CD8-positive, alpha-beta memory T cell (primary cell): ENCODE measurements around the gene CD99L2. TPM values are rescaled to one million over a fixed set of nuclear protein-coding genes. Genes with fewer than 3 reads are reported as not detected.

Experiments used
- CTCF ChIA-PET: fragments of 350-600 bp; sonication (Branson Sonifier 250); formaldehyde crosslinking; loops from one replicate; lab custom pipeline; 2021; ENCODE audit warnings: antibody characterized with exemption; lab: Charles Lee
- POLR2A ChIA-PET: fragments of 350-600 bp; sonication (Branson Sonifier 250); formaldehyde crosslinking; loops from one replicate; lab custom pipeline; 2021; ENCODE audit warnings: antibody characterized with exemption; lab: Charles Lee
- DNase-seq, 5 donors: peaks; one replicate each; pipeline versions ENCODE4 v3.0.0 to v3.0.0-alpha.2; 2020 to 2022; ENCODE audit warnings: mixed read lengths in 1 of 5
- H3K27ac ChIP-seq: one replicate; pipeline ENCODE4 v1.7.0; 2013; ENCODE audit warnings: low read depth, mild to moderate bottlenecking, low read length, moderate library complexity
- H3K27me3 ChIP-seq: 2 replicates; pipeline ENCODE4 v1.7.0; 2013; ENCODE audit warnings: low read length, mild to moderate bottlenecking; ENCODE audit not compliant: insufficient read depth, poor library complexity, severe bottlenecking
- H3K36me3 ChIP-seq: 2 replicates; pipeline ENCODE4 v1.7.0; 2013; ENCODE audit warnings: mild to moderate bottlenecking, low read length, moderate library complexity; ENCODE audit not compliant: insufficient read depth
- H3K4me1 ChIP-seq: 2 replicates; pipeline ENCODE4 v1.7.0; 2013; ENCODE audit warnings: mild to moderate bottlenecking, low read length, moderate library complexity; ENCODE audit not compliant: insufficient read depth
- H3K4me3 ChIP-seq: 2 replicates; pipeline ENCODE4 v1.7.0; 2013; ENCODE audit warnings: mild to moderate bottlenecking, low read length
- H3K9me3 ChIP-seq: 2 replicates; pipeline ENCODE4 v1.7.0; 2013; ENCODE audit warnings: mild to moderate bottlenecking, low read length
- H3K27ac Mint-ChIP-seq, 8 donors: one replicate each; pipeline ENCODE4 v1.8.0; 2020 to 2021; ENCODE audit warnings: mixed read lengths in 8 of 8, mild to moderate bottlenecking in 6 of 8, inconsistent platforms in 3 of 8, moderate library complexity in 3 of 8
- H3K27me3 Mint-ChIP-seq, 2 donors: one replicate each; pipeline ENCODE4 v1.8.0; 2020 to 2021; ENCODE audit warnings: mixed read lengths in 2 of 2, mild to moderate bottlenecking in 1 of 2, moderate library complexity in 1 of 2
- H3K36me3 Mint-ChIP-seq, 3 donors: one replicate each; pipeline ENCODE4 v1.8.0; 2020 to 2021; ENCODE audit warnings: mixed read lengths in 3 of 3, inconsistent platforms in 1 of 3, mild to moderate bottlenecking in 1 of 3
- H3K4me1 Mint-ChIP-seq, 3 donors: one replicate each; pipeline ENCODE4 v1.8.0; 2020 to 2021; ENCODE audit warnings: mixed read lengths in 3 of 3, inconsistent platforms in 1 of 3, mild to moderate bottlenecking in 1 of 3
- H3K4me3 Mint-ChIP-seq, 7 donors: one replicate each; pipeline ENCODE4 v1.8.0; 2020 to 2021; ENCODE audit warnings: mixed read lengths in 7 of 7, mild to moderate bottlenecking in 6 of 7, moderate library complexity in 4 of 7, inconsistent platforms in 2 of 7
- H3K9me3 Mint-ChIP-seq, 5 donors: one replicate each; pipeline ENCODE4 v1.8.0; 2020 to 2022; ENCODE audit warnings: mixed read lengths in 5 of 5, mild to moderate bottlenecking in 3 of 5, moderate library complexity in 2 of 5, inconsistent platforms in 1 of 5
- polyA plus RNA-seq: library from polyadenylated mRNA; unstranded; fragments of 300-500 nt; fragmentation: Illumina TruSeq; gene quantifications from one replicate; pipeline ENCODE4 v1.2.3, GENCODE V29; 2021
- total RNA-seq, 2 experiments: library from RNA; stranded (reverse); gene quantifications; one replicate each; pipeline ENCODE4 v1.2.3, GENCODE V29; 2021

The CD99L2 gene
- total and polyA plus RNA-seq, 3 experiments from 2014 or later: 13.7 to 15.9 (median 14.7) TPM

- peaks cover 8 to 11% of the 10 kb centered on the region in 2 donors for H3K27me3 Mint-ChIP-seq
- CTCF ChIA-PET: no interaction called here
Observed at GRCh38 chrX:150903110-150903508, 4.6 kb upstream of the CD99L2 start.

DNA sequence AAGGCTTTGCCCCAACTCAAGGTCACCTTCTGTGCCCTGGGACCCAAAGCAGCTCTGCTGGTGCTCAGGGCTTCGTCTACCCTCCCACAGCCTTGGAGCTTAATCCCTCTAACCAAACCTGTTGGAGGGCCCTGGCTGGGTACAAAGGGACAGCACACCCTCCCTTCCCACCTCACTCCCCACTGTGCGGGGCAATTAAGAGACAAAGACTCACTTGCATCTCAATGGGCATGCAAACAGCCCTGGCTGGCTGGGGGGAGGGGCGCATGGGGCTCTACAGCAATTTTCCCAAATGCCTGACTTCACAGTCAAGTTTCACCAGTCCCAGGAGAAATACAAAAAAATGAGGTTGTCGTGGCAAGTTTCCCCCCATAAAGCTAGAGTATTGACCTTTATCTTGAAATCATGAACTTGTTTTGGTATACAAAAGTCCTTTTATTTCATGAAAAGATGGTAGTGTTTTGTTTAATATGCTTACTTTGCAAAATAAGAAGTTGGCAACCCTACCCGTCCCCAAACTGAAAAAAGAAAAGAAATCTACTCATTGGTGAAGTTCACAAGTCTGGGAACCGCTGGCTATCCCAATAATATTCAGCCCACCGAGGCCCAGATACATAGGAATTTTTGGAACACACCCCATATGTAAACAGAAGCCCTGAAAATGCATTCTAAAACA lies 4.1 kb upstream of the CD99L2 start:
- Mint-ChIP-seq H3K27me3 (peaks cover 8 to 11% of the 10 kb centered on the region in 2 donors), H3K27ac (no peak overlapping the region), H3K4me1 (peaks cover 2 to 6% (median 2%) of the 10 kb centered on the region in 3 donors), H3K36me3 (peaks cover 0 to 2% (median 0%) of the 10 kb centered on the region in 3 donors), H3K9me3 (no peaks in the 10 kb centered on the region), H3K4me3 (no peak overlapping the region)
- Histone ChIP-seq H3K4me1 (peaks cover 2% of the 10 kb centered on the region), H3K36me3 (no peaks in the 10 kb centered on the region), H3K27ac (no peak overlapping the region), H3K4me3 (no peak overlapping the region), H3K27me3 (no peaks in the 10 kb centered on the region), H3K9me3 (no peaks in the 10 kb centered on the region)
- no peak for DNase-seq
- CTCF ChIA-PET: no interaction called here
- POLR2A ChIA-PET: no interaction called here

More at GRCh38 chrX:150903110-150903508, 4.6 kb upstream of the CD99L2 start:
- no peaks in the 10 kb centered on the region for H3K9me3 ChIP-seq
- no peaks in the 10 kb centered on the region for H3K36me3 ChIP-seq
- no peaks in the 10 kb centered on the region for H3K27me3 ChIP-seq
- H3K4me1 Mint-ChIP-seq: peaks cover 0 to 5% (median 2%) of the 10 kb centered on the region in 3 donors
- peak overlapping the region in 1 of 8 donors; percentile 80 for H3K27ac Mint-ChIP-seq
- H3K4me3 ChIP-seq: no peak overlapping the region
- H3K9me3 Mint-ChIP-seq: no peaks in the 10 kb centered on the region
- H3K27ac ChIP-seq: no peak overlapping the region
- DNase-seq: no peak
- POLR2A ChIA-PET: no interaction called here
- peaks cover 0 to 2% (median 0%) of the 10 kb centered on the region in 3 donors for H3K36me3 Mint-ChIP-seq
- H3K4me3 Mint-ChIP-seq: no peak overlapping the region
- H3K4me1 ChIP-seq: no peaks in the 10 kb centered on the region

DNA sequence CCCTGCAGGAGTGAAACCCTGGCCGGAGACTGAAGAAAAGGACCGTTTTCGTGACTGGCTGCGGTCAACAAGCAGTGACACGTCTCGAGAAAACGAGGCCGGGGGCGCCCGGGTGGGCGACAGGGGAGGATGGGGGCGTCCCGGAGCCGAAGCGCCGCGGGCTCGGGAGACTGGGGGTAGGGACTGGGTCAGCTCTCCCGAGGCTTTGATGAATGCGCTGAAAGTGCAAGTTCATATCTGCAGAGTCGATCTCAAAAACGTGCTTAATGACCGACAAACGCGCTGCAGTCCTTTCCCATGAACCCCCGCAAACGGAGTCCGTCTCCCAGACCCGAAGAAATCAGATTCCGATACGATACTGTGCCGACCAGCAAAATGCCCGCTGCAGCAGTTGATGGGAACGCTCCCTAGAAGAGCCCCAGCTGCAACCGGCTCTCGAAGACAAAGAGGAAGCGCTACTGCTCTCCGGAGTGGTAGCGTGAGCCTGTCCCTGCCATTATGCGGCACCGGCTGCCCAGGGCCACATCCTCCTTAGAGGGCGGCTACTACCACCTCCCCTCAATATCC lies 806 bp upstream of the CD99L2 start:
- CTCF ChIA-PET: no interaction called here
- DNase-seq: peak; percentile 6 to 51 (median 18)
- Histone ChIP-seq H3K27me3 (no peaks in the 10 kb centered on the region), H3K27ac (no peak overlapping the region), H3K9me3 (no peaks in the 10 kb centered on the region), H3K4me3 (peak overlapping the region; percentile 55), H3K4me1 (peaks cover 6% of the 10 kb centered on the region), H3K36me3 (no peaks in the 10 kb centered on the region)
- peaks cover 4 to 6% of the 10 kb centered on the region in 2 donors for H3K27me3 Mint-ChIP-seq
- POLR2A ChIA-PET: no interaction called here
- peak overlapping the region; percentile 86 to 96 (median 91) for H3K4me3 Mint-ChIP-seq
- H3K36me3 Mint-ChIP-seq: peaks cover 0 to 2% (median 0%) of the 10 kb centered on the region in 3 donors
- peaks cover 2 to 14% (median 12%) of the 10 kb centered on the region in 3 donors for H3K4me1 Mint-ChIP-seq
- H3K27ac Mint-ChIP-seq: peak overlapping the region in 6 of 8 donors; percentile 60 to 84 (median 74)
- no peaks in the 10 kb centered on the region for H3K9me3 Mint-ChIP-seq

DNA sequence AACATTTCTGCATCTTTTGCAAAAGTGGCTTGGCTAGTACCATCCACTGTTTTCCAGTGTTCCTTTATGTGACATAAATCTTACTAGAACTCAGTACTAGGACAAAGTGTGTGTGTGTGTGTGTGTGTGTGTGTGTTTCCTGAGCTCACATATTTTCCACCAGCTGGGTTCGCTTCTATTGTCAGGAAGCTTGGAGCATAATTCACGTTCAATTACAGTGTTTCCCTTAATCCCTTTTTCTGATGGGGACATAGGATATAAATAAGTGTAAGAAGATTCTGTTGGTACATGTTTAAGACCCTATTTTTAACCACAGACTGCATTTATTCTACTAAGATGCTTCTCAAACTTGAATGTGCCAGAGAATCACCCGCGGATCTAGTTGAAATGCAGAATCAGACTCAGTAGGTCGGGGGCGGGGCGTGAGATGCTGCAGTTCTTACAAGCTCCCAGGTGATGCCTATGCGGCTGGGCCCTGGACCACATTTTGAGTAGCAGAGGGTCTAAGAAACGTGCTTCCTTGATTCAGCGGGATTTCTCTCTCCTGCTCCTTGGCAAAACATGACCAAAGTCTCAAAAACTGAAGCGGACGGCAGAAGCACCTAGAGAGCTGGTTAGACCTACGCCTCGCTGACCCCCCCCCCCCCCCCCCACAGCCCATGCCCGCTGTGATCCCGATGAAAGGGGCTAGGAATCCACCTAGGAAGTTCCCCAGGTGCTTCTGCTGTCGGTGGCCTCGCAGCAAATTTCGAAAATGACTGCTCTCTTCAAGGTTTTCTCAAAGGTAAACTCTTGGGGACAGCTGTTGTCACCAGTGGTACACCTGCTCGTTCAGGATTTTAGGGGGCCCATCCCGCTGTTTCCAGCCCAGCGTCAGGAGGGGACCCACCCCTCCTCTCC lies 797 bp downstream of the CD99L2 start:
- Mint-ChIP-seq H3K9me3 (no peaks in the 10 kb centered on the region), H3K36me3 (peaks cover 0 to 2% (median 0%) of the 10 kb centered on the region in 3 donors), H3K4me3 (peak overlapping the region; percentile 80 to 93 (median 84)), H3K4me1 (peaks cover 2 to 14% (median 12%) of the 10 kb centered on the region in 3 donors), H3K27ac (peak overlapping the region in 7 of 8 donors; percentile 47 to 86 (median 79)), H3K27me3 (peaks cover 0 to 4% of the 10 kb centered on the region in 2 donors)
- CTCF ChIA-PET: interaction anchor here (1.3 kb wide), 1 partner anchor 126 kb away, joined by 3 read pairs; no protein-coding TSS in a partner anchor
- H3K9me3 ChIP-seq: no peaks in the 10 kb centered on the region
- H3K36me3 ChIP-seq: no peaks in the 10 kb centered on the region
- H3K27ac ChIP-seq: peak overlapping the region; percentile 54
- H3K4me3 ChIP-seq: peak overlapping the region; percentile 43
- no peaks in the 10 kb centered on the region for H3K27me3 ChIP-seq
- peaks cover 6% of the 10 kb centered on the region for H3K4me1 ChIP-seq
- DNase-seq: peak; percentile 11 to 56 (median 27)
- POLR2A ChIA-PET: interaction anchor here (0.7 kb wide), 1 partner anchor 10 kb away, joined by 3 read pairs; no protein-coding TSS in a partner anchor

DNA sequence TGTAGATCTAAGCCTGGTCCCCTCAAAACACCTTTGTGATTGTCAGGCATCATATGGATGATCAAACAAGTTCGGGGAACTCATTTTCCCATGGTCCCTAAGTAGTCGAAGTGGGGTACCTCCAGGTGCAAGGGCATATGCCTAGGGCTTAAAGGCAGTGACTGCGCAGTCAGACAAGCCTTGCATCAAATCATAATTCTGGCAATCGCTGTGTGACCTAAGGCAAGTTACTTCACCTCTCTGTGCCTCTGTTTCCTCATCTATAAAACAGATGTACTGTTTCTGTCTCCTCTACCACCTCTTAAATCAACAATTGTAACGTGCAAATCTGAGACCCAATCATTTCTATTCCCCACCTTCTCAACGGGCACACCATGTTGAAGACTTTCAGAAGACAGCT lies 1.8 kb downstream of the CD99L2 start:
- peaks cover 0 to 2% (median 0%) of the 10 kb centered on the region in 3 donors for H3K36me3 Mint-ChIP-seq
- no peaks in the 10 kb centered on the region for H3K36me3 ChIP-seq
- ChIA-PET POLR2A (no interaction called here), CTCF (interaction anchor here (1.3 kb wide), 1 partner anchor 125 kb away, joined by 3 read pairs; no protein-coding TSS in a partner anchor)
- no peaks in the 10 kb centered on the region for H3K9me3 ChIP-seq
- no peak overlapping the region for H3K27ac Mint-ChIP-seq
- no peak for DNase-seq
- H3K27me3 ChIP-seq: no peaks in the 10 kb centered on the region
- peaks cover 2 to 14% (median 12%) of the 10 kb centered on the region in 3 donors for H3K4me1 Mint-ChIP-seq
- H3K4me3 ChIP-seq: no peak overlapping the region
- H3K4me3 Mint-ChIP-seq: peak overlapping the region in 3 of 7 donors; percentile 20 to 64 (median 21)
- H3K4me1 ChIP-seq: peaks cover 6% of the 10 kb centered on the region
- no peak overlapping the region for H3K27ac ChIP-seq
- H3K9me3 Mint-ChIP-seq: no peaks in the 10 kb centered on the region
- H3K27me3 Mint-ChIP-seq: peaks cover 0 to 3% of the 10 kb centered on the region in 2 donors

DNA sequence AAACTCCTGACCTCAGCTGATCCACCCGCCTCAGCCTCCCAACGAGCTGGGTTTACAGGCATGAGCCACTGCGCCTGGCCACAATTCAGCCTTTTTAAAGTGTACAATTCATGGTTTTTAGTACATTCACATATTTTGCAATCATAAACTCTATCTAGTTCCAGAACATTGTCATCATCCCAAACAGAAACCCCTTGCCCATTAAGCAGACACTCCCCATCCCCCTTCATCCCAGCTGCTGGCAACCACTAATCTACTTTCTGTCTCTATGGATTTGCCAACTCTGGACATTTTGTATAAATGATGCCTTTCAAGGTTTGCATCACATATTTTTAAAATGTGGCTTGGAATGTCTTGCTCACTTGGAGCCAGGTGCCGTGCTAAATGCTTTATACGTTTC lies 4.5 kb downstream of the CD99L2 start:
- Histone ChIP-seq H3K4me1 (peaks cover 6% of the 10 kb centered on the region), H3K27me3 (no peaks in the 10 kb centered on the region), H3K36me3 (no peaks in the 10 kb centered on the region), H3K4me3 (no peak overlapping the region), H3K9me3 (no peaks in the 10 kb centered on the region), H3K27ac (no peak overlapping the region)
- ChIA-PET CTCF (no interaction called here), POLR2A (no interaction called here)
- Mint-ChIP-seq H3K36me3 (no peaks in the 10 kb centered on the region), H3K4me1 (peaks cover 0 to 12% (median 9%) of the 10 kb centered on the region in 3 donors), H3K9me3 (no peaks in the 10 kb centered on the region), H3K27ac (no peak overlapping the region), H3K4me3 (no peak overlapping the region), H3K27me3 (no peaks in the 10 kb centered on the region)
- no peak for DNase-seq

GRCh38 chrX:150889131-150889530 lies 9.3 kb downstream of the CD99L2 start:
- H3K27ac ChIP-seq: no peak overlapping the region
- H3K36me3 Mint-ChIP-seq: no peaks in the 10 kb centered on the region
- H3K9me3 Mint-ChIP-seq: no peaks in the 10 kb centered on the region
- H3K4me1 Mint-ChIP-seq: peaks cover 2 to 7% (median 4%) of the 10 kb centered on the region in 3 donors
- H3K27me3 Mint-ChIP-seq: peaks cover 0 to 3% of the 10 kb centered on the region in 2 donors
- no peak overlapping the region for H3K4me3 Mint-ChIP-seq
- H3K4me3 ChIP-seq: no peak overlapping the region
- H3K4me1 ChIP-seq: no peaks in the 10 kb centered on the region
- ChIA-PET POLR2A (no interaction called here), CTCF (no interaction called here)
- H3K9me3 ChIP-seq: no peaks in the 10 kb centered on the region
- no peaks in the 10 kb centered on the region for H3K27me3 ChIP-seq
- no peak for DNase-seq
- no peak overlapping the region for H3K27ac Mint-ChIP-seq
- H3K36me3 ChIP-seq: no peaks in the 10 kb centered on the region
